C4-2B (cell line): Measurements from ENCODE around the gene NPAS1.

Experiments
- CTCF ChIP-seq: fragments of 450-650 bp; conservative IDR thresholded peaks from 2 replicates; pipeline ENCODE4 v1.5.1; 2017; ENCODE audit warnings: mild to moderate bottlenecking
- ZFX ChIP-seq: fragments of 450-650 bp; IDR thresholded peaks from 2 replicates; pipeline ENCODE4 v1.6.1; 2017

- no peak for TF ChIP-seq CTCF
- TF ChIP-seq ZFX, result no peak
Measured at GRCh38 chr19:46976845-46977320, 42.8 kb upstream of the NPAS1 start.
